Hematopoietic multipotent progenitor cell treated with erythropoietin and hydrocortisone succinate and interleukin-3 and kit ligand, for 6 days (in vitro differentiated cells): ENCODE data around the gene SLC48A1.

Experiments used
- DNase-seq: peaks from one replicate; pipeline ENCODE4 v3.0.0-alpha.2; 2015

SLC48A1 gene

GRCh38 chr12:47744778-47745436 lies 28.1 kb upstream of the SLC48A1 start:
- DNase-seq: no peak

GRCh38 chr12:47745485-47746041 lies 27.5 kb upstream of the SLC48A1 start:
- DNase-seq: no peak

DNA sequence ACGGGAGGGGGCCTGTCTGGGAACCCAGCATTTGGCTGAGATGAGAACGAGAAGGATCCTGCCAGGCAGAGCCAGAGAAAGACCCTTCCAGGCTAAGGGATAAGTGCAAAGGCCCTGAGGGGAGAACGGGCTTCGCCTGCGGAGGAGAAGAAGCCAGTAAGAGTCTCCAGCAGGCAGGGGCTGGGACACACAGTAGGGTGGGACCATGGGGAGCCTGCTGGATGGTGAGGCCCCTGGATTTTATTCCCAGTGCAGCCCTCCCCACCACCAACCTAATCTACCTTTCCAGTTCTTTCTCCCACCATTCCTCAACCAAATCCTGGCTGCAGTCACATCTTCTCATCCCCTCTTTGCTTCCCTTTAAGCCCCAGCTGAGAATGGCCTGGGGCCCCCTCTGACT lies 27.0 kb upstream of the SLC48A1 start:
- no peak for DNase-seq

DNA sequence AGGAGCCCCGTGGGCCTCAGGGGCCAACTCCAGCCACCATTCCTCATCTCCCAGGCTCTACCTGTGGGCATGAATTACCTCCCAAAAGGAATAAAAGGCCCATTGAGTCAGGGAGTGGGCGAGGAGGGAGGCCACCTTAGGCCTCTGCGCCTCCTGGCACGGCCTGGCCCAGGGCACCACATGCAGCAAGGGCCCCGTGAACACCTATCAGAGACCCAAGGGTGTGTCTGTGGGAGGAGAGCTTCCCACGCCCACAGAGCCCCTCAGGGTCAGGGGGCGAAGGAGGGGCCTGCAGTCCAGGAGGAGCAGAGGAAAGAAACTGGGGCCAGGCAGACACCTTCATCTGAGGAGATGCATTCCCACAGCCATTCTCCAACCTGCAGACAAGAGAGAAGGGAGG lies 26.5 kb upstream of the SLC48A1 start:
- no peak for DNase-seq

- DNase-seq: no peak
Observed at GRCh38 chr12:47747126-47747525, 25.9 kb upstream of the SLC48A1 start.

- DNase-seq: no peak
Observed at GRCh38 chr12:47747596-47748506, 25.2 kb upstream of the SLC48A1 start.

DNA sequence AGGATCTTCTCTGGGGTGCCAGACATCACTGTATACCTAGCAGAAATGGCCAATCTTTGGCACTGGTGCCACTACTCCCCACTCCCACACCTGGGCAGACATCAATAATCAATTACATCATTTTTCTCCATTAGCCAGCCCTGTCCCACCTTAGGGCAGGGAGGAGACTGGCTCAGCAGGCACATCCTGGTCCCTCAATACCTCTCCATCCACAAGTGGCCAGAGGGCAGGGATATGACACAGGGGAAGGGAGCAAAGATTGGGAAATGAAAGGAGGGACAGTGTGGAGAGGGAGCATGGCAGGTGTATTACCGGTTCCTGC lies 24.6 kb upstream of the SLC48A1 start:
- no peak for DNase-seq

DNA sequence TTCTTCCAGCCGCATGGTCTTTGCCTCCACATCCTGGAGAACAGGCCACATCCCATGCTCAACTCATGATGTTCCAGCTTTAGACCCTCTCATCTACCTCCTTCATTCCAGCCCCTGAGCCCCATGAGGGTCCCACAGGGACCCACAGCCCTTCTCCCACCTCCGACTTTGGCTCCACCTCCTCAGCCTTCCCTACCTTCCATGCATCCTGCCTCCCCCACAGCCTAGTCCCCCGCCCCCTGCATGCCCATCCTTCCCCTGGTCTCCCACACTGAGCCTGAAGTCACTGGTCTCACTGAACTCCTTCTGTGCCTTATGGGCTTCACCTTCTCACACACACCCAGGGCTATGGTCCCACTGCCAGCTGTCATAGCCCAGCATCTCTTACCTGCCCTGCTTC lies 24.1 kb upstream of the SLC48A1 start:
- no peak for DNase-seq

- DNase-seq: peak; percentile 26
Observed at GRCh38 chr12:47750229-47750798, 22.7 kb upstream of the SLC48A1 start.

DNA sequence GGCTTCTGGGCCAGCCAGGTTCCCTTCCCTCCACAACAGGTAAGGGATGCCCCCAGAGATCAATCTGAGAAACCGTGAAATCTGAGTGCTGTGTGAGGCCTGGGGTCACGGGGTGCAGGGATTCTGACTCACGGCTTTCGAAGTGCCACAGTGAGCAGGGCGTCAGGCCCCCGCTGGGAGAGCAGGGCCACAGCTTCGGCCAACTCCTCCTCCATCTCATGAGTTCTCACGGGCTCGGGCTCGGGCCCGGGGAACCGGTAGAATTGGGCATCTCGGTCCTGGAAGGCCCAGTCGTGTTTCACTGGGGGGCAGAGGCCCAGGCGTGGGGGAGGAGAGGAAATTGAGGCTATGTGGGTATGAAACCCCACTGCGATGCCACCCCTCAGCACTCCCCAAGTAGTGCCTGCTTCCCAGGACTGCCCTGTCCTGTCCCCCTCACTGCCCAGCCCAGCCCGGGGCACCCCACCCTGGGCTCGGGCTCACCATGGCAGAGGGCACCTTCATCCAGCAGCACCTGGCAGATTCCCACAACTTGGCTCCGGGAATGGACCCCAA lies 22.0 kb upstream of the SLC48A1 start:
- no peak for DNase-seq

GRCh38 chr12:47751561-47751960 lies 21.5 kb upstream of the SLC48A1 start:
- no peak for DNase-seq

DNA sequence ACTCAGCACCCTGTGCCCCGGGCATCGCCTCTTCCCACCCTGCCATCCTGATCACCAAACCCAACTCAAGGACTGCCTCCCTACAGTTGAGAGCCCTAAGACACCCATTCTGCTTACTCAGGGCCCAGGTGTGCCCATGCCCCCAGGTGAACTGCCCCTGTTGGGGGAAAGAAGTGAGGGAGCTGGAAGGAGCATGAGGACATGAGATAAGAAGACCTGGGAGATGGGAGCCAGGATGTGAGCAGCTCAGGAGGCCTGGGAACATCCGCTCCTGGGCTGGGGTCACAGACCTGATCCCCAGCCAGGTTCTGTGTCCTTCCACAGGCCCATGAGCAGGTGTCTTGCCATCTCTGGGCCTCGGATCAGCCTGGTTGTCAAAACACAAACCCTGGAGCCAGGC lies 20.9 kb upstream of the SLC48A1 start:
- DNase-seq: no peak

- no peak for DNase-seq
Observed at GRCh38 chr12:47752552-47752951, 20.5 kb upstream of the SLC48A1 start.

DNA sequence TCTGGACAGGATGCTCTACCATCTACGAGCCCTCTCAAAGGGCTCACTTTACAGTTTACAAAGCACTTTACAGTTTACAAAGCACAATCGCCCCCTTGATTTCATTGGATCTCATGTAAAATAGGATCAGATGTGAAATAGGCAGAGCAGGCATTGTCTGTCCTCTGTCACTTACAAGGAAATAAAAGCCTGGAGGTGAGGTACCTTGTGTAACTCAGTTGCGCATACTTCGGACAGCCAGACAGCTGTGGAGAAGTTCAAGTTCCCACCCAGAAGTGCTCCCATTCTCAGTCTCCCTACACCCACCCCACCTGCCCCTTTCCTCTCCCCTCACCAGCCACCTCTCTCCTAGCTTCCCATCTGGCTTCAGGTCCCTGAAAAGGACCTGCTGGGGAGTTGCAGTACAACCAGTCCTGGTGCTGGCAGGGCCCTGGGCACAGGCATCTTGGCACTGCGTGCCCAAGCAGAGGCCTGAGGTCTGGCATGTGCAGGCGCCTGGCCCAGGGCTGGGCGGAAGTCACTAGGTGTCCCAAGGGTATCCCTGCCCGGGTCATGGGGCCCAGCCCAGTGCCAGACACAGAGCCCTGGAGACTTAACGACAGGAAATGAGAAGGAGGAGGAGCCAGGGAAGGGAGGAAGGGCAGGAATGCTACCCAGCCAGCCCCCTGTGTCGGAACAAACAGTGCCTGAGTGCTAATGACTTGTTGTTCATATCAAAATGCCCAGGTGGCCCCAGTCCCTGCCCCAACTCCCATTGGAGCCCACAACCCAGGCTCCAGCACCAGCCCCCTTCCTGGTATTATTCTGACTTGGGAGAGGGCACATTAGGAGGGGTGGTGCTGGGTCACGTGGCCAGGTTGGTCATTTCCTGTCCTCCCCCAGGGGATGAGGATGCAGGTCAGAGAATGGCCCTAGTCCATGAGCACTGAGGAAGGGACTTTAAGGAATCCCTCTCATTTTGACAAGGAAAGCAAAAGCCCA lies 19.7 kb upstream of the SLC48A1 start:
- no peak for DNase-seq

GRCh38 chr12:47754126-47754525 lies 18.9 kb upstream of the SLC48A1 start:
- DNase-seq: no peak

GRCh38 chr12:47754881-47755280 lies 18.2 kb upstream of the SLC48A1 start:
- peak; percentile 44 for DNase-seq

DNA sequence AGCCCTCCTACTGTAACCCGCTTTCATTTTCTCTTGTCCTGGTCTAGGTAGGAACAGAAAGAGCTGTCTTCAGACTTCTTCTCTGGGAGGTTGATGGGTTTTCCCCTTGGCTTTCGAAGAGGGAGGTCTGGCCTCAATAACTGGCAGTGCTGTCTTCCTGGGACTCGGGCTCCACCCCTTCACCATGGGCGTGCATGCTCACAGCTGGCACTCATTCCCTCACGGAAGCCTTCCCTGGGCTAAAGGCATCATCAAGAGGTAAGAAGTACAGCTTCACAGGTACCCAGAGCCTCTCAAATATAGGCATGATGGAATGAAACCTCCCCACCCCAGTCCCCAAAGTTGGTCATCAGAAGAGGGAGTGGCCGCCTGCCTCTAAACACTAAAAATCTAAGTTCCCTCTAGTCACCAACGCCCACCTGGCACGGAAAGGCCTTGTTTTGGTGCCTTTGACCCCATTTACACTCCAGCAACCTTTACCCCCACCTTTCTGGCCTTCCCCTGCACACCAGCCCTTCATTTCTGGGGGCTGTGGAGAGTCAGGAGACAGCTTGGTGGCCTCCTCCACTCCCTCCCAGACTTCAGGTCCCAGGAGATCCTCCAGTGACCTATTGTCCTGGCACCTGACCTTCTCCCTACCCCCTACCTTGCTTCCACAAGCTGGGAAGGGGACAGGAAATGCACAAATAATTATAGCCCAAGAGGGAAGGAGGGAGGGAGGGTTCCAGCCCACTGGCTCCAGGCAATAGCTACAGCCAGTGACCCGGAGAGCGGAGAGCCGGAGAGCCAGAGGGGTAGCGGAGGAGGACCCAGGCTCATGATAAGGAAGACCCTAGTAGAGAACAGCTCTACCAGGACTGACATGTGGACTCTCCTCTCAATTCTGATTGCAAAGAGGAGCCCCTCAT lies 17.1 kb upstream of the SLC48A1 start:
- DNase-seq: no peak

GRCh38 chr12:47757364-47757839 lies 15.6 kb upstream of the SLC48A1 start:
- no peak for DNase-seq

DNA sequence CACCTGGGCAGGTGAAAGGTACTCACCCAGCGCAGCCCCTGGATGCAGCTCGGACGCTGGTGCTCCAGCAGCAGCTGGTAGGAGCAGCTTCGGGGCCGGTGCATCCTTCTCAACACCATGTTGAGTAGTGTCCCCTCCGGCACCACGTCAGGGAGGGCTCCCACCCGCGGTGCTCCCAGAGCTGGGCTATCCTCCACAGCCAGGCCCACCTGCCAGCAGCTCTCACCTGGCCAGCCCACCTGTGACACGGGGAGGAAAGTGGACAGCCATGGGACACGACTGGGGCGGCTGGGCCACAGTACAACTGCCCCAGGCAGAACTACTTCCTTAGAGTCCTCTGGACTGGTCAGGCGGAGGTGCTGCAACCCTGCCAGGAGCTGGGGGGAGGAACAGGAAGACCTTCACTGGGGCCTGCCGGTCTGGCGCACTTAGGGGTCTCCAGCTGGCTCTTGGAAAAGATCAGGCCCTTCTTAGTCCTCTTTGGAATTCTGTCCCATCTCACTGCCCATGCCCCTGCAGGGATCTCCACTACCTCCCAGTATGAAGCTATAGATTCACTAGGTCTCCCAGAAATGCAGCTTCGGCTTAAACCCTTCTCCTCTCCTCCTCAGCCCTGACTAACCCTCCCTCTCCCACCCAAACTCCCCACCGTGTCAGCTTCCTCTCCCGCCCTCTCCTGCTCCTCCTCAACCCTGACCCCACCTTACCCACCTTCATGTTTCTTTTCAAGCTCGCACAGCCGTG lies 15.0 kb upstream of the SLC48A1 start:
- DNase-seq: no peak

DNA sequence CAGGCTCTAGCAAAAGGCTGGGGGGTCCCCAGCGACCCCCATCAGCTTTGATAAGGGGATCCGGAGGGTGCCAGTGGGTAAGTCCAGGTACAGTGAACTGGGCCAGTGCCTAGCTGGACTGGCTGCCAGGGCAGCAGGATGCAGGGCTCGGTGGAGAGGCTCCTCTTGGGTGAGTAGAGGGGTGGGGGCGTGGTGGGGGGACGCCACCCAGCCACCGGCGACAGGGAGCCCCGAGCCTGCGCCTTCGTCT lies 14.5 kb upstream of the SLC48A1 start:
- DNase-seq: no peak
